AG04450 (cell line): Measurements from ENCODE around the gene CTSA. TPM values are rescaled to one million over a fixed set of nuclear protein-coding genes. Genes with fewer than 3 reads are reported as not detected.

Experiments
- CTCF ChIA-PET: fragments of 300-600, 350-600 bp; formaldehyde crosslinking; extraction: SDS; loops from one replicate; lab custom pipeline; 2022; ENCODE audit warnings: antibody characterized with exemption, inconsistent platforms; lab: Charles Lee
- POLR2A ChIA-PET: fragments of 350-600 bp; formaldehyde crosslinking; extraction: SDS; loops from one replicate; lab custom pipeline; 2021; ENCODE audit warnings: antibody characterized with exemption, inconsistent platforms; lab: Yijun Ruan, JAX
- DNase-seq: peaks from one replicate; pipeline ENCODE4 v3.0.0-alpha.2; 2011; ENCODE audit warnings: low read depth, low spot score
- H3K27ac ChIP-seq: one replicate; pipeline ENCODE4 v1.5.1; 2012; ENCODE audit warnings: low read depth, low read length, control low read depth
- H3K27me3 ChIP-seq: one replicate; pipeline ENCODE4 v1.6.0; 2012; ENCODE audit warnings: low read length; ENCODE audit not compliant: control insufficient read depth, insufficient read depth
- H3K4me3 ChIP-seq: 2 replicates; pipeline ENCODE4 v1.5.1; 2011; ENCODE audit warnings: mild to moderate bottlenecking, low read depth, low read length, control low read depth
- H3K9me3 ChIP-seq: 2 replicates; pipeline ENCODE4 v1.5.1; 2012; ENCODE audit warnings: low read length; ENCODE audit not compliant: control insufficient read depth, insufficient read depth
- CTCF ChIP-seq: IDR thresholded peaks from 2 replicates; pipeline ENCODE4 v1.5.1; 2011; ENCODE audit warnings: low read depth, low read length, control low read depth, inconsistent platforms
- polyA plus RNA-seq: library from polyadenylated mRNA; depleted of rRNA; stranded (reverse); fragments of >200 nt; gene quantifications from 2 replicates; pipeline ENCODE4 v1.2.3, GENCODE V29; 2011

Gene CTSA
- polyA plus RNA-seq, 1 experiment: 234 TPM

GRCh38 chr20:45913116-45913515, 22.0 kb downstream of the CTSA start:
- no peaks in the 10 kb centered on the region; the same call in 1 of the 2 replicates for H3K9me3 ChIP-seq
- no peak for TF ChIP-seq CTCF
- CTCF ChIA-PET: no interaction called here
- H3K4me3 ChIP-seq: no peak overlapping the region
- DNase-seq: no peak
- POLR2A ChIA-PET: no interaction called here
- no peak overlapping the region for H3K27ac ChIP-seq
- H3K27me3 ChIP-seq: no peaks in the 10 kb centered on the region

GRCh38 chr20:45917790-45918141, 26.6 kb downstream of the CTSA start:
- DNase-seq: no peak
- POLR2A ChIA-PET: interaction anchor here (1.1 to 3.5 kb wide), 3 partner anchors 12 to 54 kb away, joined by 3 to 36 read pairs (median 5); partner anchors contain the start of genes PCIF1 and ZNF335
- no peak for TF ChIP-seq CTCF
- CTCF ChIA-PET: interaction anchor here (2.7 kb wide), 1 partner anchor 52 kb away, joined by 12 read pairs; no protein-coding TSS in a partner anchor
- H3K27ac ChIP-seq: peak overlapping the region; percentile 76
- H3K4me3 ChIP-seq: no peak overlapping the region
- H3K9me3 ChIP-seq: no peaks in the 10 kb centered on the region
- no peaks in the 10 kb centered on the region for H3K27me3 ChIP-seq

GRCh38 chr20:45918182-45918737, 27.1 kb downstream of the CTSA start:
- no peak for TF ChIP-seq CTCF
- POLR2A ChIA-PET: interaction anchor here (1.1 to 3.5 kb wide), 3 partner anchors 13 to 53 kb away, joined by 3 to 36 read pairs (median 5); partner anchors contain the start of genes PCIF1 and ZNF335
- no peaks in the 10 kb centered on the region for H3K27me3 ChIP-seq
- DNase-seq: no peak
- H3K27ac ChIP-seq: peak overlapping the region; percentile 76
- CTCF ChIA-PET: interaction anchor here (2.7 kb wide), 1 partner anchor 51 kb away, joined by 12 read pairs; no protein-coding TSS in a partner anchor
- H3K9me3 ChIP-seq: no peaks in the 10 kb centered on the region
- no peak overlapping the region for H3K4me3 ChIP-seq

- no peak for TF ChIP-seq CTCF
- ChIA-PET POLR2A (interaction anchor here (0.6 to 3.5 kb wide), 9 partner anchors 8 to 52 kb away, joined by 3 to 36 read pairs (median 6); partner anchors contain the start of genes PCIF1 and ZNF335), CTCF (interaction anchor here (2.7 kb wide), 1 partner anchor 51 kb away, joined by 12 read pairs; no protein-coding TSS in a partner anchor)
- no peaks in the 10 kb centered on the region for H3K9me3 ChIP-seq
- H3K27ac ChIP-seq: peak overlapping the region; percentile 76
- no peak overlapping the region for H3K4me3 ChIP-seq
- no peak for DNase-seq
- no peaks in the 10 kb centered on the region for H3K27me3 ChIP-seq
These were observed 27.8 kb downstream of the CTSA start for GRCh38 chr20:45918779-45919537.
